CD4-positive, alpha-beta T cell treated with Interleukin-4 for 4 hours (primary cell): ENCODE measurements around the gene CLDN6.
A peak's percentile ranks its signal among the peaks of the same experiment; 100 is the strongest.

Experiments used
- DNase-seq: peaks from one replicate; pipeline ENCODE4 v3.0.0-alpha.2; 2020

Gene CLDN6

DNA sequence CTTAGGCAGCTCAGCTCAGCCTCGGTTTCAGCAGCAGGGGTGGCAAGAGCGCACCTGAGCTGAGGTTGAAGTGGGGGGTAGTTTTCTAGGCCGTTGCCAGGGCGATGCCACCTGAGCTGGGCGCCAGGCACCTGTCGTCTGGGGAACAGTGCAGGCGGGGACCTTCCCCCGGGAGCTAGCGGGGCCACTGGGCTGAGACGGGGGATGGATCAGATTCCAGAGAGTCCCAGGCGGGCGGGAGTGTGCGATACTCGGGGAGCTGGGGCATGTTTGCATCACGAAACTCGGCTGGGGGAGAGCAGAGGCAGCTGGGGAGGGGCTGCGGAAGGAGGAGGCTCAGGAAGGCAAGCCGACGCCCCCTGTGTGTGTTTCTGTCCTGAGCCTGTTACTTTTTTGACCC is 5.7 kb downstream of the CLDN6 start:
- no peak for DNase-seq

DNA sequence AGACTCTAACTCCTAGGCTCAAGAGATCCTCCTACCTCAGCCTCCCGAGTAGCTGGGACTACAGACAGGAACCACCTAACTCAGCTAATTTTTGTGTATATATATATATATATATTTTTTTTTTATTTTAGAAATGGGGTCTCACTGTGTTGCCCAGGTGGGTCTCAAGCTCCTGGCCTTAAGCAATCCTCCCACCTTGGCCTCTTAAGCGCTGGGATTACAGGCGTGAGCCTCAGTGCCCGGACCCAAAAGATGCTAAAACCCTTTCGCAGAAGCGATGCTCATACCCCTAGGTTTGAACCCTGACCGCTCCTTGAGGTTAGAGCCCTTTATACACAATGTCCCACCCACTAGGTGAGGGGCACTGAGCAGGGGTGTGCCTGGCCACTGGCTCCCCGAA is 7.5 kb downstream of the CLDN6 start:
- no peak for DNase-seq

DNA sequence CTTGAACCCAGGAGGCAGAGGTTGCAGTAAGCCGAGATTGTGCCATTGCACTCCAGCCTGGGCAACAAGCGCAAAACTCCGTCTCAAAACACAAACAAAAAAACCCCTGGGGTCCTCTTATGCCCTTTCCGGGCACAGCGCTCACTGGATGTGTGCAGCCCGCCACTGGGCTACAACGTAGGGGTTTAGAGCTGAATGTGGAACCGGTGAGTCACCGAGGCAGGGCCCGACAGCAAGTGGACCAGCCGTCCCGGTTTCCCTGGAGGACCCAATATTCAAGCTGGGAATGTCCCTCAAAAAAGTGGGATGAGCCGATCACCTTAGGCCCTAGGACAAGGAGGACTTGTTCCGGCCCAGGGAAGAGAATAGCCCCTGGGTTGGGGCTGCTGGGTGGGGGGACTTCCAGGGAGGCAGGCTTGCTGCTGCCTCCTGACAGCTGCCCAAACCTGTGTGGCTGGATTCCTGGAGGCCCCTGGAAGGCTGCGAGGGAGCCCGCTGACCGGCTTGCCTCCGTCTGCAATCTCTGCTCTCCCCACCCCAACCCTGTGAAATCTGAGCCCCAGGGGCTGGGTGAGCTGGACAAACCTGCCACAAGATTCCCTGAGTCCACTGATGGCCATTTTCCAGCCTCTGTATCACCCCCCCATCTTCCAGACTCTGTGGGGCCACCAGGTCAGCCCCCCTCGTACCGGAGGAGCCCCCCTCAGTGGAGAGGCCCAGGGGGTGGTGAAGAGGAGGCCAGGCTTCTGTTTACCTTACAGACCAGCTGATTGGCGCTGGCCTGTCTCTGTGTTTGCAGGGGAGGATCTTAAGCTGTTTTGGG is 8.2 kb downstream of the CLDN6 start:
- DNase-seq = no peak

DNA sequence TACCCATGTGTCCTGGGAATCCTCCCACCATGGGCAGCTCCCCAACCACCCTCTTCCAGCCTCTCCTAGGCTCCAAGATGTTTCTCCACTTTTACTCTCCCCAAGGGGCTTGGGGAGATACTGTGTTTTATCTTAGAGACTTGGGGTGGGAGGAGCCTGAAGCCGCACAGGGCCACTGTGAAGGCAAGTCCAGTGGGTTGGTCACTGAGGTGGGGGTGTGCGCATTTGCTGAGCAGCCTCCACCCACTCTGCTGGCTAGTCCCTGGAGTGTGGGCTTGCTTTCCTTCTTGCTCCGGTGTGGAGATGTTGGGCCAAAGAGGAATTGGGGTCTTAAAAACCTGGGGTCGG is 9.3 kb downstream of the CLDN6 start:
- no peak for DNase-seq

DNA sequence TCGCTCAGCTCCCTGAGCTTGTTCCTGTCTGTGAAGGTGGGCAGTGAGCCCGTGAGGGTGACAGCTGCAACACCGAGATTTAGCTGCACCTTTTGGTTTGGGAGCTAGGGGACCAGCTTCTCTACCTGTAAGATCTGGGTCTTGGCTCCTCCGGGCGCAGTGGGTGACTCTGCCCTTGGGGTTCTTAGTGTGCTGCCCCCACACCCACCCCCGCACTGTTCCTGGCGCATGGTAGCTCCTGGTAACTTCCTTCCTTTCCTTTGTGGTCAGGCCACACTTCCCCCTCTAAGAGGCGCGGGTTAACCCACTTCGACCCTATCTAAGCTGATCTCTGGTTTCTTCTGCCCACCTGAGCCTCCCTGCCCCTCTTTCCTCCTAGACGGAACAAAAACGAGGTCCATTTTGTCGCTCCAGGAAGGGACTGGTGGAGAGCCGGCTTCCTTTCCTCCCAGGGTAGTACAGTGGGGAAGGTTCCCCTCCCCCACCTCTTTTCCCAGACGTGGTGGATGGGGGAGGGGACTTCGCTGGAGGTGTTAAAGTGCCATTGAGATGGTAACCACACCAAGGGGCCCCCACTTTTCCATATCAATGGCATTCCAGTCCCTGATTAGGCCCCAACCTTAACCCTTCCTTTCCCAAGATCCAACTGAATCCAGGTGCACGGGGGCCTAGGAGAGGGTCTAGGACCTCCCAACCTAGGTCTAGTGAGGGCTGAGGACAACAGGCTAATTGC is 9.9 kb downstream of the CLDN6 start:
- no peak for DNase-seq

DNA sequence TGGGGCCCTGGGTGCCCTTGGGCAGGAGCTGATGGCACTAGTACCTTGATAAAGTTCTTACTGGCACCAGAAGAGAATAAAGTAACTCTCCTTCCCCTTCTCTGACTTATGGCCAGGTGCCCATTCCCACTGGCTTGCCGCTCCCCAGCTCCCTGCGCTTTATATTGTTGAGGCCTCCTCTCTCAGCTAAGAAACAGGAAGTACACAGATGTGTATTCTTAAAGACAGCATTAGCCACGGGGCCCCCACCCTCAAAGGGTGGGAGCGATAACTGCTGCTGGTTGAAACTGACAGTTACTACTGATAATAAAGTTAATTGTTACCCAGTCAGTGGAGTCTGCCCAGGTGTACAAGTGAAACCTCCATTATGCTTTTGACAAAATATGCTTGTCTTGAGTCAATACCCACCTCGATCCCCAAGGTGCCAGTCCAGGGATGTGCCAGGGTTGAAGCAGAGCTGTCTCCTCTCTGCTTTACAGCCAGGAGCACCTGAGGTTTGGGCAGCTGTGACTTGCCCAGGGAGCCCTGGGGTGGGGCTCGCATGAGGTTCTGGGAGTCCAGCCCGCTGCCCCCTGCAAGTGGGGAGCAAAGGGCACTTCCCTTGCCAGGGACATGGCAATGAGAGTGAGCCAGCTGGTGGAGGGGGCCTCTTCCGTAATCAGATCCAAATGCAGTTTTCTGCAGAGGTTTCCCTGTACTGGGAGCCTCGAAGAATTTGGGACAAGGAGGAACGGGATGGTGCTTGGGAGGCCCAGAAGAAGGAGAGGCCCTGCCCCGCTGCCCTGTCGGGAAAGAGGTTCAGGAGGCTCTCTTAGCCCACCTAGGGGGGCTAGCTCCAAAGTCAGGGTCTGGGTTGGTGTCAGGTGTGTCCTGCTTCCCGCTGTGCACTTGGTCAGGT is 10.7 kb downstream of the CLDN6 start:
- DNase-seq = no peak

DNA sequence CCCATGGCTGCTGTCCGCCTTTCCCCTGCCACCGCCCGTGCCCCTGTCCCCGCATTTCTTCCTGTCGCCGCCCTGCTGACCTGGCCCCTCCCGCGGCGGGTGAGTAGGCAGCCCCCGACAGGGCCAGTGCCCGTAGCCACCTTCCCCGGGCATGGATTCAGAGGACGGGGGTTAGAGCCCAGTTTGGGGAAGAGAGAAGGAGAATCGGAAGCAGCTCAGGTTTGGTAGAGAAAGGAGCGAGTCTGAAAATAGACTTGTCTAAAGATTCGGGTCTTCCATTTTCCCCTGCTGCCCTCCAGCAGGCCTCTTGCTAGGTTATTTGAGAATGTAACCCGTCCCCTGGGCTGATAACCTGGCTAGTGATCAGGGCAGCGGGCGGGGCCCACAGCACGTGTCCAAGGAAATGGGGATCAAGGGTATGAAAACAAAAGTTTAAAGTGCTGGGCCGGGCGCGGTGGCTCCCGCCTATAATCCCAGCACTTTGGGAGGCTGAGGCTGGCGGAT is 13.2 kb downstream of the CLDN6 start:
- no peak for DNase-seq

DNA sequence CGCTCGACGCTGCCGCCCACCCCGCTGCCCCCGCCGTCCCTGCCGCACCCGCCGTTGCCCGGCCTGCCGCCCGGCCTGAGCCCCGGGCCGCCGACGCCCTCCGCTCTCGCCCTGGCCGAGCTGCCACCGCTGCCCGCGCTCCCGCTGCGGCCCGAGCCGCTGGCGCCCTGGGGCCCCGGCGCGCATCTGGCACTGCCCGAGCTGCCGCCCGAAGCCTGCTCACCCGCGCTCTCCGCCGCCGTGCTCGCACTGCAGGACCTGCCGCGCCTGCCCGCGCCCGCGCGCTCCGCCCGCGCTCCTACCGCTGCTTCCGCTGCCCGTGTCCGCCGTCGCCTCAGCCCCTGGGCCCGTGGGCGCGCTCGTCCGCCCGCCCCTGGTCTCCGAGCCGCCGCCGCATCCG is 13.7 kb downstream of the CLDN6 start:
- no peak for DNase-seq

DNA sequence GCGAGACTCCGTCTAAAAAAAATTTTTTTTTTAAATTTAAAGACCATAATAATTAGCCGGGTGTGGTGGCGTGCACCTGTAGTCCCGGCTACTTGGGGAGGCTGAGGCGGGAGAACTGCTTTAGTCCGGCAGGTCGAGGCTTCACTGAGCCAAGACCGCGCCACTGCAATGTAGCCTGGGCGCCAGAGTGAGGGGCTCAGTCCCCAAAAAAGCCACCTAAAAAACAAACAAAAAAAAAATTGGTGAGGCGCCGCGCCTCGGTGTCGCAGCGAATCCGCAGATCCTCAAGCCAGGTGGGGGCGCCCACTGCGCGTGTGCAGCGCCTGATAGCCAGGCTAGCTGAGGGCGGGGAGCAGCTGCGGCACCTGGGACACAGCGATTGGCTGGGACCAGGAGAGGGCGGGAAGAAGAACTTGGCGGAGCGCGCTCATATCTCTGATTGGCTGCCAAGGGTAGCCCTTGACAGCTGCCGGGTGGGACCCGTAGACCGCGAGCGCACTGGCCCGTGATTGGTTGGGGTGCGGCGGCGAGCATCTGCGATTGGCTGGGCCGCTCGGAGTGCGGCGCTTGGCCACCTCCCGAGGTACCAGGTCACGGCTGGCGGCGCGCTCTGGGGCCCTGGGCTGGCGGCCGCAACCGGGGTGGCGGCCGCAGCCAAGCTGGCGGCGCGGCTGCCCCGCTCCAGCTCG is 14.3 kb downstream of the CLDN6 start:
- peak; percentile 99 for DNase-seq

DNA sequence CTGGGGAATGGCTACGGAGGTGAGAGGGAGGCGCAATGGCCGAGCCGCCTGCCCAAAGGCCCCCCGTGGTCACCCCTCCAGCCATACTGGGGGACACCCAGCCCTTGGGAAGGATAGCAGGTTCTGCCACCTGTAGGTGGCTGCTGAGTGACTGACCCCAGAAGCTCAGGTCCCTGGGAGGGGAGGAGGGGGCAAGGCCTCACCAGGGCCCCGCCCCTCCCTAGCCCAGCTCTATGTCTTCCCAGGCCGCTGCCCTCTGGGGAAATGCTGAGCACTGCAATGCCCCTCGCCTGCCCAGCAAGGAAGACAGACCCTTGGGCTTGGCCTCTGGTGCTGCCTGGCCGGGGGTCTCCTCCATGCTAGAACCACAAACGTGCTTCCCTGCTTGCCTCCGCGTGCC is 16.7 kb downstream of the CLDN6 start:
- no peak for DNase-seq

DNA sequence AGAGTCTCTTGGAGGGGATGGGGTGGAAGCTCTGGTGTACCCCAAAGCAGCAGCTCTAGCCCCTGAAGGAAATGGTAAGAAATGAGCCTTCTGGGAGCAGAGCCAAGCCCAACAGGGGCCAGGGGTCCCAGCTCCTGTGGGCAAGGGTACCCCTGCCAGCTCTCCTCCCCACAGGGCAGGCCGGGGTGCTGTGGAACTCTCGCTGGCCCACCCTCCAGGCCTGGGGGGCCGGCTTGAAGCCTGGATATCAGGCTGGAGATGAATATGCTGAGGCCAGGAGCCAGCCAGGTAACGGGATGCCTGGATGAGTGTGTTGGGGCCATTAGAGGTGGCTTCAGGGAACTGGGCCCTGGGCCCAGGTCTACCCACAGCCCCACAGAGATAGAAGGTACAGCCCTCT is 17.4 kb downstream of the CLDN6 start:
- no peak for DNase-seq

DNA sequence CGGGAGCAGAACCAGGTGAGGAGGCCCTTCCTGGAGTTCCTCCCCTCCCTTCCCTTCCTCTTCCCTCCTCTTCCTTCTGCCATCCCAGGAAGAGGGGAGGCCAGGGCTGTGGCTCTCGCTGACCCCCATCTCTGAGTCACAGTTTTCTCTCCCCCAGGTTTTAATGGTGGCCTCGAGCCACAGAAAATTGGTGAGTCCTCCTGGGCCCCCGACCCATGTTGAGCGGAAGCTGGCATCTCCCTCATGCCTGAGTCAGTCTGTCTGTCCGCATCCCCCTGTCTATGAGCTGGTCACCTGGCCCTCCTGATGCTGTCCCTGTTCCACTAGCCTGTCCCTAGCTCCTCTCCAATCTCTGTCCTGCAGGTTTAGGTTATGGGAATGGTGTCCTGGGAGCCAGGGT is 18.1 kb downstream of the CLDN6 start:
- no peak for DNase-seq

DNA sequence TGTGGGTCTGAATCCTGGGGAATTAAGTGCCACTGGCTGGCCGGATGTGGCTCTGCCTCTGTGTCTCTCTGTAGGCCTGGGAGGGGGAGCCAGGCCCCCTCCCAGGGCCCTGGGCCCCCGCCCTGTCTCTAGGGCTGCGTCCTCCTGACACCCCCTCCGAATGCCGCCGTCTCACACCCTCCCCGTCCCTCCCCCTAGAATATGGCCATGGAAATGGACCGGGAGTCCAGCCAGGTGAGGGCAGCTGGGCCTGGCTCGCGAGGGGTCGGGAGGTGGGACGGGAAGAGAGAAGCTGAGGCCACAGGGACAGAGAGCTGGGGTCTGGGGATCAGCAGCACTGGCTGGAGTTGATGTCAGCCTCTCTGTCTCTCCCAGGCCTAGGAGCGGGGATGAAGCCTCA is 21.7 kb downstream of the CLDN6 start:
- DNase-seq = no peak

DNA sequence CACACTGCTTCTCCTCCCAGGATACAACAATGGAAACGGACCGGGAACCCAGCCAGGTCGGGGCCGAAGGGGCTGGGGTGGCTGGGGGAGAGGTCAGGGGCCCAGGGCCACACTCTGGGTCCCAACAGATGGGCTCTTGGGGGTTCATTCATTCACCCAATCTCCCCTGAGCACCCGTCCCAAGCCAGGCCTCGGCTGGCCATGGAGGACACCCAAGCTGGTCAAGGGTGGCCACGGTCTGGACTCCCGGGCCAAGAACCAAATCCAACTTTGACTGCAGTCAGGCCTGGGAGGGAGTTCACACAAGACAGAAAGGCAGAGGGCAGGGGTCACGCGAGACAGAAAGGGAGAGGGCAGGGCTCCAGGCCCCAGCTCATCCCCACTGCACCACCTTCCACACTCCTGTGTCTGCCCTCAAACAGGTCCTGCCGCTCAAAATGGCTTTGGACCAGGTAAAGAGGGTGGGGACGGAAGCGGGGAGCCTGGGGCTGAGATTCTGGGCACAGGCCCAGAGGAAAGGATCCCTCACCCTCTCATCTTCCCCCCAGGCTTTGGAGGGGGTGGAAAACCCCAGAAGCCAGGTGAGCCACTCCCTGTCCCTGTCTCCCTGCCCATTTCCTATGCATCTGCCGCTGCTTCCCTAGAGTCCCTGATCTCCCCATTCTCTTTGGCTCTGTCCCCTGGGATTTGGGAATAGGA is 25.5 kb downstream of the CLDN6 start:
- no peak for DNase-seq

DNA sequence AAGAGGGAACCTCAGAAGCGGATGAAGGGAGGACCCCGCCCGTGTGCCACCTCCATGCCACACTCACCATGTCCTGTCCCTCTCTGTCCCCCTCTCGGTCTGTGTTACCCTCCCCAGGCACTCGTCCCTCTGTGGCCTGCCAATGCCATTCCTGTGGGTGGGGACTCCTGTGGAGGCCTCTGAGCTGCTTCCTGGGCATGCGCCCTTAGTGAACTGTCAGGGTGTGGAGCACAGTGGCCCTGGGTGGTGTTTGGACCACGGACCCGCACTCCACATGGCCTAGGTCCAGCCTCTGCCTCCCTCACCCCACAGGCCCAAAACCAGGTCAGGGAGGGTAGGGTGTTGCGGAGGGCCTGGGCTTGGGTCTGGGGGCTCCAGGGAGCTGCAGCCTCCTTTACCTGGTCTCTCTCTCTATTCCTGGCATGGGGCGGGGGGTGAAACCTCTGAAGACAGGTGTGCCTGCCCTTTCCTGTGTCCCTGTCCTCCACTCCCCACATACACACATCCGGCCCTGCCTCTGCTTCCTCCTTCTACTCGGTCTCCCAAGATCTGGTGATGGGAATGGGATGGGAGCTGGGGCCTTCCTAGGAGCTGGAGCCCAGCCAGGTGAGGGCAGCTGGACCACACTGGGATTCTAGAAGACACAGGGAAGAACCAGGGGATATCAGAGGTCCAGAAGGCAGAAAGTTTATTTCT is 26.3 kb downstream of the CLDN6 start:
- DNase-seq = no peak

DNA sequence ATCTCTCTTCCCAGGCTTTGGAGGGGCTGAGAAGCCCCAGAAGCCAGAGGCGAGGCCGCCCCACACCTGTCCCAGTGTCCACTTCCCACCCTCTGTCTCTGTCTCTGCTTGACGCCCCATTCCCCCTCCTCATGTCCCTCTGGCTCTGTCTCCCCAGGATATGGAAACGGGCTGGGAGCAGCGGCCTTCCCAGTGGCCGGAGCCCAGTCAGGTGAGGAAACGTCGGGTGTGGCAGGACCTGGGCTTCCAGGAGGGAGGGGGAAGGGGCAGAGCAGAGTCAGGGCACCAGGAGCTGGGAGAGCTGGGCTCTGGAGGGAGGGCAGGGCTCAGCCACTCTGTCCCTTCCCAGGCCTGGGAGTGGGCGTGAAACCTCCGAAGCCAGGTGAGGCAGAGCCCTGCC is 27.1 kb downstream of the CLDN6 start:
- no peak for DNase-seq

DNA sequence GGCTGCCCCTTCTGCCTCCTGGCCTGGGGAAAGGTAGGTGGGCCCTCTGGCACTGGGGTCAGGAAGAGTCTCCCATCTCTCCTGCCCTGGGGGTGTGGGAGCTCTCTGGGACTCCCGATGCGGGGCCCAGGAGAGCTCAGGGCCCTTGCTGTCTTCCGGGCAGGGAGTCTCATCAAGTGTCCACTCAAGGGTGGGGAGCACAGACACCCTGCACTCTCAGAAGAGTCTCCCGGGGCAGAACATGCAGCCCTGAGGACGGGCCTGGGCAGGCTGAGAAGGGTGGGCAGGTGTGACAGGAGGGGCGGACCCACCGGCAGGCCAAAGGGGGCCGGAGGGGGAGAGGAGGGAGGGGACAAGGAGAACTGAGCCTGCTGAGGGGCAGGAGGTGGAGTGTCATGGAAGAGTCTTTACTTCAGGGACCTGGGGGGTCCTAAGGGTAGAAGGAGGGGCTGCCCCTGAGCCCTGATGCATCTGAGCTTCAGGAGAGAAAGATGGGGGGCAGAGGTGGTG is 29.3 kb downstream of the CLDN6 start:
- no peak for DNase-seq

DNA sequence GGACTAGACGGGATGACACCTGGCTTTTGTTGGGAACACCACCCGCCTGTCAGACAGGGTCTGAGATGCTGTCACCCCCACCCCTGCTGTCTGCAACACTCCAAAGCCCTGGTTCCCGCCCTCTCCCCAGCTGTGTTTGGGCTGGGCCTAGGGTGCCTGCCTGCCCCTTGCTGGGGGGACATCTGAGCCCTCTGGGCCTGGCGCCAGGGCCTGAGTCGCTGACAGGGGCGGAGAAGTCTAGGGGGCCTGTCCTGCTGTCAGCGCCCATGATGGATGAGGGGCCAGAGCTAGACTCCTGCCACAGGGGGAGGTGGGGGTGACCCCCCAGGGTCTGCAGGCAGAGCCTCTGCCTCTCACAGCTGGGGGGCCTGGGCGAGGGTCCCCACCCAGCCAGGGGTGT is 30.1 kb downstream of the CLDN6 start:
- no peak for DNase-seq

DNA sequence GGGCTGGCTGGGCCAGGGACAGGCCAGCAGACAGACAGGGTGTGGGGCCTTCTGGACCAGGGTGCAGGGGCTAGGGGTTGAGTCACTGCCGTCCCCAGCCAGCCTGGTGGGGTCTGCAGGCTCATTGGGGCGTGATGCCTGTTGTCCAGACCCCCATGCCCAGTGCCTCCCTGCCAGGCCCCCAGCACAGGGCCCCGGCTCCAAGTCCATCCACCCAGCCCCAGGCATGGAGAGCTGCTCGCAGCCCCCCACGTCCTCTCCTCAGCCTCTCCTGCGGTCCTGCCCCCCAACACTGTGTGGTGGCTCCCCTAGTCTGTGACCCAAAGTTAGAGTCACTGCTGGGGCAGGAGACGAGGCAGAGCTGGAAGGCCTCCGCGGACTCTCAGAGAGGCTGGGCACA is 30.7 kb downstream of the CLDN6 start:
- DNase-seq = no peak

DNA sequence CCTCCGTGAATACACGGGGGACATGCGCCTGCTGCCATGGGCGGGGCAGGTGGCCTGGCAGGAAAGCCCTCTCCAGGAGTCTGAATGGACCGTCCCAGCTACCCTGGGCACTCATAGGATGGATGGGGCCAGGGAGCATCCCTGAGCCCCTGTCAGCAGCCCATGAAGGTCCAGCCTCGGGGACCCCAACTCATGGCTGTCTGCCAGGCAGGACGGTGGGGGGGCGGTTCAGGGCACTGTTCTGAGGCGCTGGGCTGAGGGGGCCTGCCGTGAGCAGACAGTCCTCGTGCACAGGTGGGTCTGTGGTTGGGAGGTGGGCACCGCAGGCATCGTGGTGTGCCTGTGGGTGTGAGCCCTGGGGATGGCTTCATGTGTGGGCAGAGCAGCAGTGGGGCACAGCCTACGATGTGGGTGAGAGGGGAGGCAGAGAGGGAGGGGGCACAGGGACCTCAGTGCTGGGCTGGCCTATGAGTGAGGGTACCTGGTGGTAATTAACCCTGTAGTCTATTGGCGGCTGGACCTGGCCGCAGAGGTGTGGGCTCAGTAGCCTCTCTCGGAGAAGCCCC is 31.3 kb downstream of the CLDN6 start:
- DNase-seq = no peak

DNA sequence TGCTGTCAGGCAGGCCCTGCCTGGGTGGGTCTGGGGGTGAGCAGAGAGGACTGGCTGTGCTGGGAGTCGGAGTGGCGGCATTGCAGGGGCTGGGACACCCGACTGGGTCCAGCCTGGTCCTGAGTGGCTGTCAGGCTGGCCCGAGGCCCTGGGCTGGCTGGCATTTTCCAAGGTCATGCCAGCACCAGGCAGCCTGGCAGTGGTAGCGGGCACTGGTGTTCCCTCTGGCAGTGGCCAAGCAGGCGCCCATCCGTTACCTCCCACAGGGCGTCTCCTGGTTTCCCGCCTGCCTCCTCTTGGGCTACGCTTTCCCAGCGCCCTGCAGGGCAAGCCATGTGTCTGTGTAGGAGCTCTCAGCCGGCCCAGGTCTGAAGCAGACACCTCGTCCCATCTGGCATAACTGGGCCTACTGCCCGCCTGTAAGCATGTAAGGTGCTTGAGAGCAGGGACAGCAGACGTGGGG is 32.1 kb downstream of the CLDN6 start:
- DNase-seq = no peak
